ENCODE results near the gene KAT6B. TPM values are rescaled to one million over a fixed set of nuclear protein-coding genes. Genes with fewer than 3 reads are reported as not detected.

The KAT6B gene
- total and polyA plus RNA-seq, 7 donors: 2.1 to 21.3 (median 16.9) TPM

- peaks cover 36% of the 10 kb centered on the region for H3K4me1 ChIP-seq
- DNase-seq: no peak
- 47 to 58% (median 55%) methylated on average over 2 of the region's 2 CpGs for WGBS, 3 donors
- no peak for ATAC-seq
- H3K27ac ChIP-seq: peak overlapping the region; percentile 85
- no peaks in the 10 kb centered on the region for H3K27me3 ChIP-seq (ENCODE audit: insufficient read depth in 3 of 3, low read length in 2 of 3)
- intact Hi-C loops (cut with DNase I): no loop called here
- no peak for TF ChIP-seq CTCF (IDR thresholded peaks at IDR 0.05)
- no peak overlapping the region for H3K4me3 ChIP-seq
- H3K9me3 ChIP-seq: no peaks in the 10 kb centered on the region
- no peaks in the 10 kb centered on the region for H3K36me3 ChIP-seq (ENCODE audit: insufficient read depth in 1 of 2, low read depth in 1 of 2)
Measured at GRCh38 chr10:75074711-75075445, 248.5 kb downstream of the KAT6B start.

- Histone ChIP-seq H3K36me3 (ENCODE audit: insufficient read depth in 1 of 2, low read depth in 1 of 2) (no peaks in the 10 kb centered on the region), H3K27me3 (ENCODE audit: insufficient read depth in 3 of 3, low read length in 2 of 3) (peaks cover 0 to 1% (median 0%) of the 10 kb centered on the region in 3 donors), H3K4me3 (no peak overlapping the region), H3K27ac (no peak overlapping the region), H3K4me1 (peaks cover 23% of the 10 kb centered on the region), H3K9me3 (no peaks in the 10 kb centered on the region)
- intact Hi-C loops (cut with DNase I): no loop called here
- no peak for TF ChIP-seq CTCF (IDR thresholded peaks at IDR 0.05)
- 88 to 90% (median 90%) methylated on average over 6 of the region's 6 CpGs for WGBS, 3 donors
- ATAC-seq: no peak
- no peak for DNase-seq
Measured at GRCh38 chr10:75076348-75076747, 249.9 kb downstream of the KAT6B start.

GRCh38 chr10:75079436-75080083 lies 253.2 kb downstream of the KAT6B start:
- Histone ChIP-seq H3K27ac (peak overlapping the region; percentile 56), H3K4me3 (no peak overlapping the region), H3K36me3 (ENCODE audit: insufficient read depth in 1 of 2, low read depth in 1 of 2) (peaks cover 0 to 7% of the 10 kb centered on the region in 2 donors), H3K9me3 (peaks cover 5% of the 10 kb centered on the region), H3K27me3 (ENCODE audit: insufficient read depth in 3 of 3, low read length in 2 of 3) (peaks cover 0 to 2% (median 0%) of the 10 kb centered on the region in 3 donors), H3K4me1 (peaks cover 14% of the 10 kb centered on the region)
- peak in 1 of 2 donors; percentile 58 for DNase-seq
- intact Hi-C loops (cut with DNase I): no loop called here
- ATAC-seq: peak; percentile 83 to 93 (median 88)
- WGBS, 3 donors: 42 to 58% (median 44%) methylated on average over 9 of the region's 9 CpGs
- TF ChIP-seq CTCF (IDR thresholded peaks at IDR 0.05): no peak

GRCh38 chr10:75080554-75080953 lies 254.2 kb downstream of the KAT6B start:
- H3K36me3 ChIP-seq (ENCODE audit: insufficient read depth in 1 of 2, low read depth in 1 of 2): peaks cover 0 to 7% of the 10 kb centered on the region in 2 donors
- H3K27me3 ChIP-seq (ENCODE audit: insufficient read depth in 3 of 3, low read length in 2 of 3): peaks cover 0 to 2% (median 0%) of the 10 kb centered on the region in 3 donors
- TF ChIP-seq CTCF (IDR thresholded peaks at IDR 0.05): no peak
- no peak overlapping the region for H3K27ac ChIP-seq
- ATAC-seq (no peak), DNase-seq (no peak)
- intact Hi-C loops (cut with DNase I): no loop called here
- peaks cover 5% of the 10 kb centered on the region for H3K9me3 ChIP-seq
- H3K4me3 ChIP-seq: no peak overlapping the region
- H3K4me1 ChIP-seq: peaks cover 14% of the 10 kb centered on the region
- 92 to 100% (median 94%) methylated on average over 4 of the region's 4 CpGs for WGBS, 3 donors
